HG03520 (cell line): ENCODE data around the gene C4BPB.

ENCODE experiments used
- ATAC-seq: cut with Tn5 transposase; IDR thresholded peaks from one replicate; pipeline ENCODE4 v1.9.1; 2021; ENCODE audit warnings: mild to moderate bottlenecking, moderate library complexity; ENCODE audit not compliant: unreplicated experiment

The C4BPB gene

GRCh38 chr1:207058878-207059867 lies 29.5 kb upstream of the C4BPB start:
- ATAC-seq = no peak

GRCh38 chr1:207059881-207060280 lies 28.8 kb upstream of the C4BPB start:
- no peak for ATAC-seq

GRCh38 chr1:207060596-207060995 lies 28.1 kb upstream of the C4BPB start:
- no peak for ATAC-seq

GRCh38 chr1:207062058-207062457 lies 26.6 kb upstream of the C4BPB start:
- ATAC-seq = no peak

GRCh38 chr1:207063014-207063413 lies 25.6 kb upstream of the C4BPB start:
- ATAC-seq = no peak

GRCh38 chr1:207064561-207064960 lies 24.1 kb upstream of the C4BPB start:
- no peak for ATAC-seq

- no peak for ATAC-seq
Observed at GRCh38 chr1:207067185-207067584, 21.5 kb upstream of the C4BPB start.

- ATAC-seq = no peak
Observed at GRCh38 chr1:207067665-207068064, 21.0 kb upstream of the C4BPB start.

GRCh38 chr1:207069061-207069460 lies 19.6 kb upstream of the C4BPB start:
- ATAC-seq = no peak

- ATAC-seq = no peak
Observed at GRCh38 chr1:207069858-207070506, 18.7 kb upstream of the C4BPB start.

GRCh38 chr1:207070811-207071210 lies 17.8 kb upstream of the C4BPB start:
- no peak for ATAC-seq

- no peak for ATAC-seq
Observed at GRCh38 chr1:207071426-207071825, 17.2 kb upstream of the C4BPB start.

- no peak for ATAC-seq
Observed at GRCh38 chr1:207072233-207072632, 16.4 kb upstream of the C4BPB start.

- no peak for ATAC-seq
Observed at GRCh38 chr1:207073906-207074820, 14.5 kb upstream of the C4BPB start.

- ATAC-seq = no peak
Observed at GRCh38 chr1:207076181-207076955, 12.3 kb upstream of the C4BPB start.

GRCh38 chr1:207077012-207077411 lies 11.6 kb upstream of the C4BPB start:
- no peak for ATAC-seq

GRCh38 chr1:207077470-207078377 lies 10.9 kb upstream of the C4BPB start:
- peak; percentile 68 for ATAC-seq

- no peak for ATAC-seq
Observed at GRCh38 chr1:207078578-207079132, 10.0 kb upstream of the C4BPB start.

- no peak for ATAC-seq
Observed at GRCh38 chr1:207079706-207080241, 8.9 kb upstream of the C4BPB start.
